GM12872 (cell line): ENCODE data around the gene USP6.

Experiments
- TF ChIP-seq, protein P1 (sequence below): IDR thresholded peaks from 3 replicates; pipeline ENCODE4 v1.5.1; 2011; ENCODE audit warnings: low read depth, mild to moderate bottlenecking, low read length, moderate library complexity; ENCODE audit not compliant: insufficient read depth

The USP6 gene

DNA sequence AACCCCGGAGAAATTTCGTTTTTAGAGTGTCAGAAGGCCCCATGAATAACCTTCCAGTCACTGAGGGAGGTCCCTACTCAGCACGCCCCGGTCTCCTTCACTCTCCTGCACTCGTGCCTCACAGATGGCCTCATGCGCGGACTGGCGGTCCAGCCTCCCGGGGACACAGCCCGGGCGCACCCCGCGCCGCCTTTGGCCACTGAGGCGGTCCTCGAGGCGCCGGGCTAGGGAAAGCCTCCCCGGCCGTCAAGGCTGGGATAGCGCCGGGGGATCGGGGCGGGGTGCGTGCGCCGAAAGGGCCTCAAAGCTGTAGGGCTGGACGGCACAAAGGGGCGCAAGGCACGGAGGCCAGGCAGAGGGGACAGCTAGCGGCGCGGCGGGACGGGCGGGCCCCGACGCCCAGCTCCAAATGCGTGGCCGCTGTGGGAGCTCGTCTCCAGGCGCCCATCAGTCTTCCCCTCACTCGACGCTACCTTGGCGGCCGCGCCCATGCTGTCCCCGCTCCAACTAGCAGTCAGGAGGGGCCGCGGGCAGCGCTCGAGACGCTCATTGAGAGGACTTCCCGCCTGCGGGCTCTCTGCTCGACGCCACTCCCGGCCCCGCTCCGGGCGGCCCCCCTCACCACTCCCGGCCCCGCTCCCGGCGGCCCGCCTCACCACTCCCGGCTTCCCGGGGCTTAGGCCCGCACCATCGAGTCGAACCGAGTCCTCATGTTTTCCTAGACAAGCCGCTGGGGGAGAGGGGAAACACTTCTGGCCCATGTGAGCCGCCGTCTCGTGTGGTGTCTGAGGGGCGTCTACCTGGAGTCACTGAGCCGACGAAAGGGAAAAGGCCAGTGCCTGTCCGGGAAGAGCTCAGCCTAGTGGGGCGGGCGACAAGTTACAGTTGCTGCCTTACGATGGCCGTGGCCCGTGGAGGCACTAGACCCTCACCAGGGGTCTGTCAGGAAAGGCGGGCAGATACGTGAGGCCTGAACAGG lies at the start of gene USP6:
Gene USP6 (plus strand): TSS at position 360 of the 979 bp plus-strand sequence. CDS start 14,336 bp downstream, outside the sequence.
- TF ChIP-seq, protein P1, sequence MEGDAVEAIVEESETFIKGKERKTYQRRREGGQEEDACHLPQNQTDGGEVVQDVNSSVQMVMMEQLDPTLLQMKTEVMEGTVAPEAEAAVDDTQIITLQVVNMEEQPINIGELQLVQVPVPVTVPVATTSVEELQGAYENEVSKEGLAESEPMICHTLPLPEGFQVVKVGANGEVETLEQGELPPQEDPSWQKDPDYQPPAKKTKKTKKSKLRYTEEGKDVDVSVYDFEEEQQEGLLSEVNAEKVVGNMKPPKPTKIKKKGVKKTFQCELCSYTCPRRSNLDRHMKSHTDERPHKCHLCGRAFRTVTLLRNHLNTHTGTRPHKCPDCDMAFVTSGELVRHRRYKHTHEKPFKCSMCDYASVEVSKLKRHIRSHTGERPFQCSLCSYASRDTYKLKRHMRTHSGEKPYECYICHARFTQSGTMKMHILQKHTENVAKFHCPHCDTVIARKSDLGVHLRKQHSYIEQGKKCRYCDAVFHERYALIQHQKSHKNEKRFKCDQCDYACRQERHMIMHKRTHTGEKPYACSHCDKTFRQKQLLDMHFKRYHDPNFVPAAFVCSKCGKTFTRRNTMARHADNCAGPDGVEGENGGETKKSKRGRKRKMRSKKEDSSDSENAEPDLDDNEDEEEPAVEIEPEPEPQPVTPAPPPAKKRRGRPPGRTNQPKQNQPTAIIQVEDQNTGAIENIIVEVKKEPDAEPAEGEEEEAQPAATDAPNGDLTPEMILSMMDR: no peak

DNA sequence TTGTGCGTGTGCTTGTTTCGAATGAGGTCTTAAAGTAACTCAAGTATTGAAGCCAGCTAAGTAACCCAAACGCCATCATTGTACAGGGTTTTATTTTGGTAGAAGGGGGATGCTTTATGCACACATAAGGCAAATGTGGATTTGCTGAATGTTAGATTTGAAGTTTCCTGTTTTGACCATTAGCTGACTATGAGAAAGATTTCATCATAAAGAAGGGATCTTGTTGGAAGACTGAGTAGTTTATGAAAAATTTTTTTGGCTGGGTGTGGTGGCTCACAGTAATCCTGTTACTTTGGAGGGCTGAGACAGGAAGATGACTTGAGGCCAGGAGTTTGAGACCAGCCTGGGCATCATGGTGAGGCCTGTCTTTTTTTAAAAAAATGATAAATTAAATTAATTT lies 47.6 kb upstream of the USP6 start:
- TF ChIP-seq, protein P1: no peak

DNA sequence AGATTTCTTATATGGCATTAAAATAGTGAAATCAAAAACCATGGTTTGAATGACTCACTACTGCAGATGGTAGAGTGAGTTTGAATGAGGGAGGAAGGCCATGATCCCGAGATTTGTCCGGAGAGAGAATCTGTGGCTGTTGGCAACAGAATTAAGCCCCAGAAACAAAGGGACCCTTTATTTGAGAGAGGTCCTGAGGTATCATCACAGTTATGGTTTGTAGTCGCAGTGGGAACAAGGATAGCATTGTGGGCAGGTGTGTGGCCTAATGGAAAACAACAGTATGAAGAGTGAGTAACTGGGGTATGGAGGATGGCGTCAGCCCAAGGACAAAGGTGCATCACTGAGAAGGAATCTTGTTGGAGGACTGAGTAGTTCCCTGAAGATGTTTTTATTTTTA lies 46.1 kb upstream of the USP6 start:
- TF ChIP-seq, protein P1: no peak

DNA sequence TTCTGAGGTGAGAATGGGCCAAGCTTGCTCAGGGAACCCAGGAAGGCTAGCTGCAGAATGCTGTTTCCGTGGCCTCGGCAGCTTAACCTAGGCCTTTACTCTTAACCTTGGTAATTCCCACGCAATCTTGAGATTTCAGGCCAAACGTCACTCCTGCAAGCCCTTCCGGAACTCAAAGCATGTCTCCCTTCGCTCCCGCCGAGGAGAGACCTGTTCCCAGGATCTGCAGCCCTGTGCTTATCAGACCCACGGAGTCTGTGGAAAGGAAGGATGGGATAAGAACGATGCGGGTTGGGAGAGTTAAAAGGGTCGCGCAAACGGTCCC lies 38.1 kb upstream of the USP6 start:
- TF ChIP-seq, protein P1: no peak

DNA sequence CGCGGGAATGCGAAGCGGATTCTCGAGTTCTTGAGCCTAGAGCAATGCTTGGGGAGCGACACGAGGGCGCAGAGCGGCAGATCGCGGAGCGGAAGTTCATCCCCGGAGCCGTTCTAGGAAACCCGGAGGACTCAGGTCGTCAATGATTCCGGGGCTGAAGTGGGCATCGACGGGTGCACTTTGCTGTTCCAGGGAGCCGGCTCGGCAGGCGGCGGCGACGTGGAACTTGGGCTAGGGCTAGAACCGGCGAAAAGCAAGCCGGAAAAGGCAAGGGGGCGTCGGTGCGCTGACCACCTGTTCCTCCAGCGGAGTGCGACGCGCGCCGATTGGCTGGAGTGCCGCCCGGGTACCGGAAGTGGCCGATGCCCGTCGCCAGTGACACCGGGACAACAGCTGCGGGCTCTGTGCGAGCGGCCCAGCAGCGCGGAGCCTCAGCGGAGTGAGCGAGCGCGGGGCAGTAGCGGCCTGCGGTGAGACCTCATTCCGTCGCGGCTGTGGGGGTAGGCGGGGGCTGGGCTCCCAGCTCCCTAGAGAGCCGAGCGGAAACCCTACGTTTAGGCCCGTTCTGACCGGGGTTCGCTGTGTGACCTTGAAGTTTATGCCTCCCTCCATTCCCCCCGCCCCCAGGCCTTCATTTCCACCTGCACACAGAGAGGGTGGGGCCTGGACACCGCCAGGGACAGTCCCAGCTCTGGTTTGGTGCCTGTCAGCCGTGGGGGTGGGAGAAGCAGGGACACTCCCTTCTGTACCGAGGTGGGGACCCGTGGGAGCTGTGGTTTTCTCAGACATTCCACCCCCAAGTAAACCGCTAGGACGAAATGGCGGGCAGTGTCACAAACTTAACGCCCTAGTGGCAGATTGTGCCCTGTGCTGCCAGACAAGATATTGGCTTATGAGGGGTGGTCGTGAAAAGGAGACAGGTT lies 37.5 kb upstream of the USP6 start, which contains the start of gene ZFP3:
Gene ZFP3 (plus strand): TSS at position 362 of the 923 bp plus-strand sequence. CDS start 13,038 bp downstream, outside the sequence.
- TF ChIP-seq, protein P1: peak; percentile 27; the same call in 1 of the 3 replicates

DNA sequence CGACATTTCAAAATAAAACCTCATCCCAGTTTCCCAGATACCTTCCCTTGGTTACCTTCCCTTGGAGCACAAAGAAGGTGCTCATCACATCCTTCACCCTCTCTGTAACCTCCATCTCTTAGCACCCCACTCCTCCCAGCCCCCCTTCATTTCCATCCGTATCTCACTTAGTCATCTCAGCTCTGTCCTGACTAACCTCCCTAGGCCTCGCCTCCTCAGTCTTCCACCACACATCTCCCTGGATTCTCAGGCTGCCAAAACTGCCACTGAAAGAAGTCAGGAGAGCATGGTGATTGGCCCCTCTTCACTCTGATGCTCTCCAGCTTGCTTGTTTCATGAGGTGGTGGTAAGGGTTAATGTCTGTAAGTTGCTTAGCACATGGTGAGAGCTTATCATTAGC lies 35.2 kb upstream of the USP6 start:
- TF ChIP-seq, protein P1: no peak
